BLaER1 treated with 17β-estradiol and CSF1 and Interleukin-3, amounts not matched to agents 10 nM and 100 nM (cell line): ENCODE measurements around the gene NTN4.
"Not testable (repeated sequence)": the region's sequence is repeated elsewhere in the genome, so short reads cannot be mapped to it uniquely, and the experiment has no call there.

Experiments used
- H3K27ac ChIP-seq, 11 experiments: shearing (Covaris generic); formaldehyde crosslinking; 2 replicates each; pipeline ENCODE4 v1.8.1; 2022
- H3K27me3 ChIP-seq, 11 experiments: shearing (Covaris generic); formaldehyde crosslinking; 2 replicates each; pipeline ENCODE4 v1.8.1; 2022
- H3K36me3 ChIP-seq, 11 experiments: shearing (Covaris generic); formaldehyde crosslinking; 2 replicates each; pipeline ENCODE4 v1.8.1; 2022
- H3K4me1 ChIP-seq, 10 experiments: shearing (Covaris generic); formaldehyde crosslinking; 2 replicates each; pipeline ENCODE4 v1.8.1; 2022
- H3K4me2 ChIP-seq, 11 experiments: shearing (Covaris generic); formaldehyde crosslinking; 2 replicates each; pipeline ENCODE4 v1.8.1; 2022
- H3K4me3 ChIP-seq, 10 experiments: shearing (Covaris generic); formaldehyde crosslinking; 2 replicates each; pipeline ENCODE4 v1.8.1; 2022
- H3K9ac ChIP-seq, 11 experiments: shearing (Covaris generic); formaldehyde crosslinking; 2 replicates each; pipeline ENCODE4 v1.8.1; 2022
- H3K9me3 ChIP-seq, 11 experiments: shearing (Covaris generic); formaldehyde crosslinking; replicated peaks in 1 of 11; 2 replicates each; pipeline ENCODE4 v1.8.1; 2022
- H4K20me1 ChIP-seq, 11 experiments: shearing (Covaris generic); formaldehyde crosslinking; 2 replicates each; pipeline ENCODE4 v1.8.1; 2022
- Cebpa-rat ChIP-seq, 11 experiments: shearing (Covaris generic); IDR thresholded peaks; 2 replicates each; pipeline ENCODE4 v1.8.1; 2022

The NTN4 gene

DNA sequence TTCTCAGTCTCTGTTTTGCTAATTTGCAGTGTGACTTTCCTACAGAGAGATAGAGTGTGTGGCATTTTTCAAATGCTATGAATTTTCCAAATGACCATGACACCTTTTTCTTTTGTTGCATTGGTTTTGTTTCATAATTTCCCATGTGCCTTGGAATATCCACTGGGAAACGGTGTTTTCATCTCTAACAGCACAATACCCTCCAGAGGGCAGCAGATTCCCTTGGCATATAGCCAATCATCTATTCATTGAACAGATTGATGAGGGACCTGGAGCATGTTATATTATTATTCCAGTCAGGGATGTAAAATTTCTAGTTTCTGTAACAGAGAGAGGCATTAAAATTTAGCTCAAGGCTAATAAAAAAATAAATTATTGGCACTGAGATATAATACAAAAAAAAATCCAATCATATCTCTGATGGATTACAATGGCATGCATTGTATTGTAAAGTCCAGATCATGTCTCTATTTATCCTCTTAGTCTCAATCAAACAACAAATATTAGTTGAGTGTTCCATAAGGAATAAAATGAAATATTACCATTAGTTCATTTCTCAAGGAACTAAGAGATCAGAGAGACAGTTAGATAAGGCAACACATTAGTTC, 29.6 kb upstream of the NTN4 start:
- Histone ChIP-seq H3K4me1 (no peaks in the 10 kb centered on the region), H3K9ac (no peak overlapping the region), H3K4me2 (no peak overlapping the region), H3K9me3 (no peaks in the 10 kb centered on the region), H3K27me3 (no peaks in the 10 kb centered on the region), H3K27ac (no peak overlapping the region), H3K36me3 (no peaks in the 10 kb centered on the region), H4K20me1 (no peaks in the 10 kb centered on the region), H3K4me3 (no peak overlapping the region)
- TF ChIP-seq Cebpa-rat (IDR thresholded peaks at IDR 0.05): no peak

DNA sequence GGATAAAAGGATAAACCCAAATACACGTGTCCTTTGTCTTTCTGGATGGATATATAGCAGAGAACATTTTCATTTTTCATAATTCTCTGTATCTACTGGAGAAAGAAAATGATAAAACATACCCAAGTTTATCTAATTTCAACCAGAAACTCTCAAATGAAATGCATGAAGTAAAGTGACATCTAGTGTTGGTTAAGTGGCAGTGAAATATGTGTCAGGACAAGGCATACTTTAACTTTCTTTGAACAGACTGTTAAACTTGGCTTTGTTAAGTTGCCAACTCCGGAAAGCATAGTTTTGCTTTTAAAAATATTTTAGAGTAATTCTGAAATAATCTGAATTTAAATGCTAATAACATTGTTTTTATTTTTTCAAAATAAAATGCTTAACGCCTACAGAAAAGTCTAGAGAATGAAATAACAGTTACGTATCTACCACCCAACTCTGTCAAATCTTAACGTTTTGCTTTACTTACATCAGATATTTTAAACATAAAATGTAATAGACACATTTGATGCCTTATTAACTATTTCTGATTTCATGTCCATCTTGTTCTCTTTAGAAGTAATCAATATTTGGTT, 25.2 kb upstream of the NTN4 start:
- Histone ChIP-seq H3K27ac (no peak overlapping the region), H3K27me3 (no peaks in the 10 kb centered on the region), H3K4me1 (no peaks in the 10 kb centered on the region), H3K36me3 (no peaks in the 10 kb centered on the region), H4K20me1 (no peaks in the 10 kb centered on the region), H3K9me3 (no peaks in the 10 kb centered on the region), H3K4me3 (no peak overlapping the region), H3K9ac (no peak overlapping the region), H3K4me2 (no peak overlapping the region)
- no peak for TF ChIP-seq Cebpa-rat (IDR thresholded peaks at IDR 0.05)

DNA sequence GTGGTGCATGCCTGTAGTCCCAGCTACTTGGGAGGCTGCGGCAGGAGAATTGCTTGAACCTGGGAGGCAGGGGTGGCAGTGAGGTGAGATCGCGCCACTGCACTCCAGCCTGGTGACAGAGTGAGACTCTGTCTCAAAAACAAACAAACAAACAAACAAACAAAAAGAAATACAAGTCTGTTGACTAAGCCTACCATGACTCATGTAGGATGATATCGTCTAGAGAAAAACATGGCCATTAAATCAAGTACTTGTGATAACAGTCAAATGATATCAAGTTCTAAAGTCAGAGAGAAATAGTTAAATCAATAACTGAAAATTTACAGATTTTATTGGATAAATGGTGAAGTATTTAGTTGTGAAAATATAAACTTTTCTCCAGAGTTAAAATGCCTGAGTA, 21.6 kb upstream of the NTN4 start:
- not testable (repeated sequence) for H4K20me1 ChIP-seq, H3K27ac ChIP-seq, H3K27me3 ChIP-seq, H3K4me3 ChIP-seq, H3K36me3 ChIP-seq, H3K9me3 ChIP-seq, H3K4me2 ChIP-seq, H3K4me1 ChIP-seq, H3K9ac ChIP-seq

DNA sequence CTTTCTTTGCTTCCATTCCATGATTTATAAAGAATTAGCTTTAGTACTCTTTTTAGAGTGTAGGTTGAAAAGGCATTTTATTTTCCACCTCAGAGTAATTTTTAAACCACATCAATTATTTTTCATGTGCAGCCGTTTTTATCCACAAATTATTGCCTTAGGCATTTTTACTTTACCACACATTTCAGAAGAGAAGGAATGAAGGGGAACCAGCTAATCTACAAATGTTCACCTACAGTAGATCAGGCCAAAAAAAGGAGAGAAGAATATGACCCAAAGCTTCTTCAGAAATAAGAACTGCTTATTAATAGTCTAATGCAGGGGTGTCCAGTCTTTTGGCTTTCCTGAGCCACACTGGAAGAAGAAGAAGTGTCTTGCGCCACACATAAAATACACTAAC, 19.8 kb upstream of the NTN4 start:
- H3K4me2 ChIP-seq: no peak overlapping the region
- TF ChIP-seq Cebpa-rat (IDR thresholded peaks at IDR 0.05): no peak

DNA sequence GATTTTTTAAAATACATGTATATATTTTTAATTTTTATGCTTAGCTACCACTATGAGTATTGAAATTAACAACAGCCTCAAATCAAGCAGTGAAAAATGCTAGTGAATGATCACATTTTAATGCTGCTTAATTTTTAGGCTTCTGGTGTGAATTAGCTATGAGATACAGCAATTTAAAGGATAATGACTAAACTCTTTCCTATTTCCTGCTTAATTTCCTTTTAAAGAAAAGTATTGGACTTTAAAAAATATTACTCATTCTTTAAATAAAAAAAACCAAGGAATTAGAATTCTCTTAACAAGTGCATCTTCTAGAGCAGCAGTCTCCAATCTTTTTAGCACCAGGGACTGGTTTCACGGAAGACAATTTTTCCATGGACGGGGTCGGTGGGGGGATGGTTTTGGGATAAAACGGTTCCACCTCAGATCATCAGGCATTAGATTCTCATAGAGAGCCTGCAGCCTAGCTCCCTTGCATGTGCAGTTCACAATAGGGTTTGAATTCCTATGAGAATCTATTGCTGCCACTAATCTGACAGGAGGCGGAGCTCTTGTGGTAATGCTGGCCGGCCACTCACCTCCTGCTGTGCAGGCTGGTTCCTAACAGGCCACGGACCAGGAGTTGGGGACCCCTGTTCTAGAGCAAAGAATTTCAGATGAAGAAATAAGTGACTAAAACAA, 18.6 kb upstream of the NTN4 start:
- Histone ChIP-seq H3K27me3 (no peaks in the 10 kb centered on the region), H3K27ac (no peak overlapping the region), H3K9ac (no peak overlapping the region), H3K4me1 (peaks cover 0 to 4% (median 0%) of the 10 kb centered on the region in 10 experiments; a peak in 1 of 20 replicates), H3K4me2 (no peak overlapping the region), H4K20me1 (no peaks in the 10 kb centered on the region), H3K36me3 (no peaks in the 10 kb centered on the region), H3K9me3 (0 out of 22 replicates have a peak, but pooled peaks cover 0 to 3% (median 0%) of the 10 kb centered on the region in 11 experiments), H3K4me3 (no peak overlapping the region)
- TF ChIP-seq Cebpa-rat (IDR thresholded peaks at IDR 0.05): no peak

More for the DNA sequence above, 19.8 kb upstream of the NTN4 start:
- Histone ChIP-seq H4K20me1 (no peaks in the 10 kb centered on the region), H3K27ac (no peak overlapping the region), H3K36me3 (no peaks in the 10 kb centered on the region), H3K9me3 (0 out of 22 replicates have a peak, but pooled peaks cover 0 to 3% (median 0%) of the 10 kb centered on the region in 11 experiments), H3K9ac (no peak overlapping the region), H3K4me3 (no peak overlapping the region), H3K27me3 (no peaks in the 10 kb centered on the region), H3K4me1 (peaks cover 0 to 4% (median 0%) of the 10 kb centered on the region in 10 experiments; a peak in 1 of 20 replicates)

DNA sequence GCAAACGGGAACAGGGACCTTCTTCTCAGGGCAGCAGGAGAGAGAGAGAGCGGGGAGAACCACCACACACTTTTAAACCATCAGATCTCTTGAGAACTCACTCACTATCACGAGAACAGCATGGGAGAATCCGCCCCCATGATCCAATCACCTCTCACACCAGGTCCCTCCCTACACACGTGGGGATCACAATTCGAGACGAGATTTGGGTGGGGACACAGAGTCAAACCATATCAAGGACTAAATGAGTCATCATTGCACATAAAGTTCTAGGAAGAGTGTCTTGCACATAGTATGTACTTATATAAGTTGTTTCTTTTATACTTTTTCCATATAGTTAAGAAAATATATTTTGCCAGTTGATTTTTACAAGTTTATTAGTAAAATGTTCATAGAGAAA, 17.6 kb upstream of the NTN4 start:
- Histone ChIP-seq H3K27ac (no peak overlapping the region), H3K4me3 (no peak overlapping the region), H3K9ac (no peak overlapping the region), H4K20me1 (no peaks in the 10 kb centered on the region), H3K4me1 (peaks cover 0 to 4% (median 0%) of the 10 kb centered on the region in 10 experiments; a peak in 1 of 20 replicates), H3K36me3 (no peaks in the 10 kb centered on the region), H3K27me3 (no peaks in the 10 kb centered on the region), H3K4me2 (no peak overlapping the region), H3K9me3 (0 out of 22 replicates have a peak, but pooled peaks cover 0 to 3% (median 0%) of the 10 kb centered on the region in 11 experiments)
- no peak for TF ChIP-seq Cebpa-rat (IDR thresholded peaks at IDR 0.05)

DNA sequence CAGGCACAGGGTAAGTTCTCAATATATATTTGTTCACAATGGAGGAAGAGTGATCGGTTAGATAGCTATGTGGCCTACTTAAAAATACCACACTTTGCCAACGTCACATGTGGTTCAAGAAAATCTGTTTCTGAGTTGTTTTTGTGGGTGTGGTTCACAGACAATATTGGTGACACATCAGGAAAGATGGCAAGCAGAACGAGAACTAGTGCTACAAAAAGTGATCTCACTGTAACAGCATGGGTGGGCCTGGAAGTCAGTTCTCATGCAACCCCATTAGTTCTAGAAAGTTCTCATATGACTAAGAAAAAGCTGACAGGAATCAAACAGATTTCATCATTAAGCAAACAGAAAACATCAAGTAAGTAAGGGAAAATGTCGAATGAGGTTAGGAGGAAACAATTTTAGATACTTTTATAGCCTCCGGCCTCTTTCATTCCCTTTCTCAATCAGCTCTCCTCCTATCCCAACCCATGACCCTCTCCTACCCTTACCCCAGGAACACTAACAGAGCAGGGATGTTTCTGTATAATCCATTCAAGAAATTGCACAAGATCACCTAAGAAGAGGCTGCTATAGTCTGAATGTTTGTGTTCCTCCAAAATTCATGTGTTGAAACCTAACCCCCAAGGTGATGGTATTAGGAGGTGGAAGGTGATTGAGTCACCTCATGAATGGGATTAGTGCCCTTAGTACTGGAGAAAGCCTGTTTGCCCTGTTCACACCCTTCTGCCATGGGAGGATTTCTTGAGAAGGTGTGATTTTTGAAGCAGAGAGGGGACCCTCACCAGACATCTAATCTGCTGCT, 15.5 kb upstream of the NTN4 start:
- H3K4me1 ChIP-seq: peaks cover 0 to 4% (median 0%) of the 10 kb centered on the region in 10 experiments; a peak in 1 of 20 replicates
- TF ChIP-seq Cebpa-rat (IDR thresholded peaks at IDR 0.05): no peak; a peak in 1 of 22 replicates

DNA sequence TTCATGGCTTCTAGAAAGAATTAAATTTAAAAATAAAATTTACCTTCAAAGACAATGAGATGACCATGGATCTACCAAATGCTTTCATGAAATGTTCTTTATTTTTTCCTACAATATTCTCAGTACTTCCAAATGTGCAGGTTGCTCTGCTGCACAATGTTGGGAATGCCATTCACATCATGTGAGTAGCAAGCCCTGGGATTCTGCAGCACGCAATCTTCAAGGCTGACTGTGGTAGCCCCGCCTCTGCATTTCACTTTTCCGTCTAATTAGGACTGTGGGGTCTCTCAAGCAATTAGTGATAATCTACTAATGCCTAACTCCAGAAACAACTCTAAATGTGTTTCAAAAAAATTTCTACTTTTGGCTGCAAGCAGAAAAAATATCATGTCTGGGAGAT, 13.7 kb upstream of the NTN4 start:
- Histone ChIP-seq H3K27ac (no peak overlapping the region), H4K20me1 (no peaks in the 10 kb centered on the region), H3K4me3 (no peak overlapping the region), H3K4me2 (no peak overlapping the region), H3K36me3 (no peaks in the 10 kb centered on the region), H3K4me1 (peaks cover 0 to 4% (median 0%) of the 10 kb centered on the region in 10 experiments; a peak in 1 of 20 replicates), H3K9ac (no peak overlapping the region), H3K27me3 (no peaks in the 10 kb centered on the region), H3K9me3 (0 out of 22 replicates have a peak, but pooled peaks cover 0 to 3% (median 0%) of the 10 kb centered on the region in 11 experiments)
- TF ChIP-seq Cebpa-rat (IDR thresholded peaks at IDR 0.05): no peak

More for the DNA sequence above, 15.5 kb upstream of the NTN4 start:
- H3K36me3 ChIP-seq: no peaks in the 10 kb centered on the region
- H3K27me3 ChIP-seq: no peaks in the 10 kb centered on the region
- H3K27ac ChIP-seq: no peak overlapping the region
- H3K4me2 ChIP-seq: no peak overlapping the region
- no peak overlapping the region for H3K4me3 ChIP-seq
- 0 out of 22 replicates have a peak, but pooled peaks cover 0 to 3% (median 0%) of the 10 kb centered on the region in 11 experiments for H3K9me3 ChIP-seq
- no peak overlapping the region for H3K9ac ChIP-seq
- no peaks in the 10 kb centered on the region for H4K20me1 ChIP-seq

DNA sequence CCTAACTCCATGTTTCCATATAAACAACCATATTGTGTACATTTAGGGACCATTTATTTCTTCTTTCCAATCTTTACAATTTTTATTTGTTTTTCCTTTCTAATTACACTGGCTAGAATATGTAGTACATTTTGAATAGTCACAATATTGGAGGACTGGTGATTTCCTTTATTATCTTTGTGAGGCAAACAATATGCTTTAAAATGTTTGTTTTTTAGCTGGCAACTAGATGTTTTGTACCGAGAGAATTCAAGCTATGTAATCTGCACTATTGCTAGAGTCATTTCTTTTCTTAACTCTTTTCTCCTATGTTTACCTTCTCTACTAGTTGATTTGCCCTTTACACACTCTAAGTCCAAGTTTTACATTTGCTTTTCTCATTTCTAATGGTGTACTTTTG, 13.3 kb upstream of the NTN4 start:
- no peaks in the 10 kb centered on the region for H4K20me1 ChIP-seq
- no peaks in the 10 kb centered on the region for H3K27me3 ChIP-seq
- no peak overlapping the region for H3K4me3 ChIP-seq
- 0 out of 22 replicates have a peak, but pooled peaks cover 0 to 3% (median 0%) of the 10 kb centered on the region in 11 experiments for H3K9me3 ChIP-seq
- H3K9ac ChIP-seq: no peak overlapping the region
- no peak overlapping the region for H3K4me2 ChIP-seq
- H3K36me3 ChIP-seq: no peaks in the 10 kb centered on the region
- no peak overlapping the region for H3K27ac ChIP-seq
- H3K4me1 ChIP-seq: peaks cover 0 to 4% (median 0%) of the 10 kb centered on the region in 10 experiments; a peak in 1 of 20 replicates
- TF ChIP-seq Cebpa-rat (IDR thresholded peaks at IDR 0.05): no peak
